Measurements from ENCODE around the gene CHDH.

DNA sequence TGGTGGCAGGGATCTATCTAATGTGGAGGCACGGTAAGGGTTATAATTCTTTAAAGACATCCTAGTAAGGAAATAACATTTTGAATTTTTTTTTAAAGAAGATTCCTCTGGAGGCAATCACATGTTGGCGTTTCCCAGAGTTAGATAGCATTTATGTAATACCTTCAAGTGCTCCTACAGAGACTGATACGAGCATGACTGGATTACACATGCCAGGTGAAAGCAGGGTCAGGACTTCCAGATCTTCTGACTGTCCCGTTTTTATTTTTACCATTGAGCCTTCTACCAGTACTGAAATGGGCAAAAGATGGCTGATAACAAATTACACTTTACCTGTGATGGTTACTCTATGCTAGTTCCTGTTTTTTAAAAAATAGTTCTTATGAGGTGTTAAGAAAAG is 14.0 kb upstream of the CHDH start:
- no peak for TF ChIP-seq POLR2AphosphoS5 (IDR thresholded peaks at IDR 0.05; ENCODE audit: borderline replicate concordance, low read depth, low read length)
- no peak for TF ChIP-seq EZH2 (IDR thresholded peaks at IDR 0.05)
- no peak for TF ChIP-seq FOXP2 (optimal IDR thresholded peaks at IDR 0.05; ENCODE audit: control extremely low read depth, extremely low read length, insufficient read depth)
